ENCODE results near the gene IFT25.

Gene IFT25

DNA sequence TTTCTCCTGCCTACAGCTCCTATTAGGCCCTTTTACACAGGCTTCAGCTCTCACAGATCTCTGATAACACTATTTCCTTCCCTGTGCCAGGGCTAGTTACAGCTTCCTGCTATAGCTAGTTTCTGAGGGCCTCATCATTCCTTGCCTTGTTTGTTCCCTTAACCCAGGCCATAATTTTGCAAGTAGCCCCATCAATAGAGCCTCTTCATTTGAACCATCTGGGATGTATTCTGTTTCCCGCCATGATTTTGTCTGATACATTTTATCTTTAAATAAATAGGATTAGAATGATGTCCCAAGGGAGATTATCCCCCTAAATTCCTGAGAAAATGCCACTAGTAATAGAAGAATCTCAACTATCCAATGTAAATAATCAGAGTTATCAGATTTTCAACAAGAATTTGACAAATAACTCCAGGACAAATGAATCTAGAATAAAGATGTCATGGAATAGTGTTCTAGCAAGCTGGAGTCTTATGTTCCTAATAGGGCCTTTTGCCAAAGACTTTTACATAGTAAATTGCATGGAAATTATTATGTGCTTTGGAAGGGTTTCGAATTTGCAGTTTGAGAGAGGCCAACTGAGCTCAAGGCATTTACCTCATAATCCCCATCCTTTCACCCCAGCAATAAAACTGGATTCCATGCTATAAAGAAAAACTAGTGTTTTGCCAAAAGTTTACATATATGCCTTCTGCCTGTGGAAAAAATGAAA is 16.1 kb downstream of the IFT25 start:
- DNase-seq (ENCODE audit: low read depth, low spot score), result no peak

DNA sequence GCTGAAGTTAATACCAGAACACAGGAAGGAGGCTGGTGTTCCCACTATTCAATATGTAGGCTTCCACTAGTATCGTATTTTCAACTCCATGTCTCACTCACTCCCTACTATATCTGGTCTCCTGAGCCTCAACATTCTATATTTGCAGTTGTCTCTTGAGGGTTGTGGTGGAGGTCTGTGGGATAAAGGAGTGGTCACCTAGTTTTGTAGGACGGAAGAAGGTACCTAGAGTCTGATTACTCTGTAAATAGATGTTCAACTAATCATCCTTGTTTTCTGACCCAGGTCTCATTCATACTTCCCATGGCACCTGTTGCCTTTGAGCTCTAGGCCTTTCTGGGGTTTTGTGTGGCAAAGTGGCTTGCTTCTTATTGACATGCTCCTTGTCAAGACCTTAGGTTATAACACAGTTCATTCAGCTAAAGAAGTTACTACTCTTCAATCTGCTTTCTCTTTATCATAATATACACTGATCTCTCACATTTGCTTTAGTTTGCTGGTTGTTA is 18.1 kb downstream of the IFT25 start:
- DNase-seq (ENCODE audit: low read depth, low spot score), result no peak

DNA sequence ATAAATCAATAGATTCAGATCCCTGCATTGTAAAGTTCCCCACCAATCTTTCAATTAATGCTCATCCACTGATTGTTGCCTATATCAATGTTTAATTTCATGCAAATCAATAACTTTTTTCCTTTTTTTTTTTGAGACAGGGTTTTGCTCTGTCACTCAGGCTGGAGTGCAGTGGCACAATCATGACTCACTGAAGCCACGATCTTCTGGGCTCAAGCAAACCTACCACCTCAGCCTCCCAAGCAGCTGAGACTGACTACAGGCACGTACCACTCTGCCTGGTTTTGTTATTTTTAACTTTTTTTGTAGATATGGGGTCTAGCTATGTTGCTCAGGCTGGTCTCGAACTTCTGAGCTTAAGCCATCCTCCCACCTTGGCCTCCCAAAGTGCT is 25.8 kb downstream of the IFT25 start:
- DNase-seq (ENCODE audit: low read depth, low spot score), result no peak

DNA sequence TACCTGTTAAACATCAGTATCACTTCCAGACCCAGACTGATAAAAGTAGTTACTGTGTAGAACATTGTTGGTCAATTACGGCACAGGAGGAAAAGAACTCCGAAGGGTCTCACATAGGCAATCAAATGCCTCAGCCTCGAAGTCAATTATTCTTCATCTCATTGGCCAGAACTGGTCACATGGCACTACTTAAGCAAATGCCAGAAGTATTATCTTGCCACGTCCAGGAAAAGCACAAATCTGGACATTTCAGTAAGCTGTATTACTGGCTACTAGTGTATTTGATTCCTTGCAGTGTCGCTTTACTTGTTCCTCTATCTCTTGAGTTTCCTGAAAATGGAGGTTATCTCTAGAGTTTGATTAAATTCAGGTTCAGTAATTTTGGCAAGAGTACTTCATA is 27.2 kb downstream of the IFT25 start:
- DNase-seq (ENCODE audit: low read depth, low spot score), result no peak

DNA sequence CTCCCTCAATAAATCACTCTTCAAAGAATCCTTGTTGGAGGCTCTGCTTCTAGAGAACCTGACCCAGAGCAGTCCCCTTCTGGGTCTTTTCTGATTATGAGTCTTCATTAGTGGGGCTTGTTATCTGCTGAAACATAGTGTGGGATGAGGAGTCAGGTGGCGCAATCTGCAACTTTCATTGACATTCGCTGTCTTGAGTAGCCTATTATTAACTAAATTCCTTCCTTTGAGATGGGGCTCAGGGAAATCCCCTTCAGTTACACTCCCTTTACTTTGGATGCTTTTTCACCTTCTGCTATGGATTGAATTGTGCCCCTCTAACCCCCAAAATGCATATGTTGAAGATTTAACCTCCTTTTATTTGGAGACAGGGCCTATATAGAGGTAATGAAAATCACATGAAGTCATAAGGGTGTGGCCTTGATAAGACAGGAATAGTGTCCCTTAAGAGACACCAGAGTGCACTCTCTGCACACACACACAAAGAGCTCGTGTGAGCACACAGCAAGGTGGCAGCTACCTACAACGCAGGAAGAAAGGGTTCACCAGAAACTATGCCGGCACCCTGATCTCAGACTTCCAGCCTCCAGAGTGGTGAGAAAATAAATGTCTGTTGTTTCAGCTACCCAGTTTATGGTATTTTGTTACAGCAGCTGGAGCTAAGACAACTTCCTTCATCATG is 32.0 kb downstream of the IFT25 start:
- DNase-seq (ENCODE audit: low read depth, low spot score), result no peak

GRCh38 chr1:53911442-53911841 is 34.1 kb downstream of the IFT25 start:
- no peak for DNase-seq (ENCODE audit: low read depth, low spot score)

DNA sequence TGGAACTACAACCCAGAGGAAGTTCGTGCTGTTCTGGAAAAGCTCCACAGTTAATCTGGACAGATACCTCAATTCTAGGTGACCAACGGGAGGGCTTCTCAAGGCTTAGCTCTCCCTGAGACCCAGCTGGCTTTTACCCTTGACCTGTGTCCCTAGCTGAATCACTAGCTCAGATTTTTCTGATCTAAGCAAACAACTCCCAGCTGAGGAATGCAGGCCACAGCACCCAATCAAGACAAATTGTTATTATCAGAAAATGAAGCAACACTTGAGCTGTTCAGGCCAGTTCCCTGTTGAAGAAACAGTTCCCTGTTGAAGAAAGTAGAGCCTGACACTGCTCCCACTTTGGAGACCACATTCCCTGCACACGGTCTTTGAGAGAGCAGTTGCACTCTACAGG is 35.6 kb downstream of the IFT25 start:
- DNase-seq (ENCODE audit: low read depth, low spot score), result no peak

GRCh38 chr1:53906121-53906520 is 39.4 kb downstream of the IFT25 start:
- no peak for DNase-seq (ENCODE audit: low read depth, low spot score)

- no peak for DNase-seq (ENCODE audit: low read depth, low spot score)
Observed at GRCh38 chr1:53905509-53905908, 40.0 kb downstream of the IFT25 start.

- DNase-seq (ENCODE audit: low read depth, low spot score), result no peak
Observed at GRCh38 chr1:53902235-53903138, 43.0 kb downstream of the IFT25 start.

DNA sequence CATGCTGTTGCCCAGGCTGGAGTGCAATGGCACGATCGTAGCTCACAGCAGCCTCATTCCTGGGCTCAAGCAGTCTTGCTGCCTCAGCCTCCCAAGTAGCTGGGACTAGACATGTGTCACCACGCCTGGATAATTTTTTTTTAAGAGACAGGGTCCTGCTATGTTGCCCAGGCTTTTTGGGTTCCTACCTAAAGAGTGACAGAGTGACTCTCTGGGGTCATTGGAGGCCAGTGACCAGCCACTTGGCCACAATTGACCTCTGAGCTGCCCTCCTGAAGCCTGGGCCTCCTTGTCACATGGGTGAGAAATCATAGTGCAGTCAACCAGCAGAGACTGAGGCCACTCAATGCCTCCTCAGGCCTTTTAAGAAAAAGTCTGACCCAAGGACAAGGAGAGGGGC is 45.8 kb downstream of the IFT25 start:
- no peak for DNase-seq (ENCODE audit: low read depth, low spot score)

GRCh38 chr1:53899206-53899628 is 46.3 kb downstream of the IFT25 start:
- no peak for DNase-seq (ENCODE audit: low read depth, low spot score)

- DNase-seq (ENCODE audit: low read depth, low spot score), result no peak
Observed at GRCh38 chr1:53896635-53897229, 48.8 kb downstream of the IFT25 start.

- DNase-seq (ENCODE audit: low read depth, low spot score), result no peak
Observed at GRCh38 chr1:53895421-53895820, 50.1 kb downstream of the IFT25 start.

DNA sequence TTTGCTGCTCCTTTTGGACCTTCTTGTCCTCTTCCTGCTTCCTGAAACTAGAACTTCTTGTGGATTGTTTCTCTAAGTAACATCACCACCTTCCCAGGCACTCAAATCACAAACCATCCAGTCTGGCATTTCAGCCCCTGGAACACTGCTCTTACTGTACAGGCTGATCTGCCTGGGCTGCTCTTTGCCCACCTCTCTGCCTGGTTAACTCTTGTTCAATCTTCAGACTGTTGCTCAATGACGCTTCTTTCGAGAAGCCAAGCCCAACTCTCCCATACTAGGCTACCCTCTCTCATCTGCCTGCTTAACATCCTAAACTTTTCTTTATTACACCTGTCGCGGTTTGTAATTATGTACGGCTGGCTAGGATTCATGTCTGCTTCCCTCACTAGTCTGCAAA is 50.9 kb downstream of the IFT25 start:
- no peak for DNase-seq (ENCODE audit: low read depth, low spot score)

DNA sequence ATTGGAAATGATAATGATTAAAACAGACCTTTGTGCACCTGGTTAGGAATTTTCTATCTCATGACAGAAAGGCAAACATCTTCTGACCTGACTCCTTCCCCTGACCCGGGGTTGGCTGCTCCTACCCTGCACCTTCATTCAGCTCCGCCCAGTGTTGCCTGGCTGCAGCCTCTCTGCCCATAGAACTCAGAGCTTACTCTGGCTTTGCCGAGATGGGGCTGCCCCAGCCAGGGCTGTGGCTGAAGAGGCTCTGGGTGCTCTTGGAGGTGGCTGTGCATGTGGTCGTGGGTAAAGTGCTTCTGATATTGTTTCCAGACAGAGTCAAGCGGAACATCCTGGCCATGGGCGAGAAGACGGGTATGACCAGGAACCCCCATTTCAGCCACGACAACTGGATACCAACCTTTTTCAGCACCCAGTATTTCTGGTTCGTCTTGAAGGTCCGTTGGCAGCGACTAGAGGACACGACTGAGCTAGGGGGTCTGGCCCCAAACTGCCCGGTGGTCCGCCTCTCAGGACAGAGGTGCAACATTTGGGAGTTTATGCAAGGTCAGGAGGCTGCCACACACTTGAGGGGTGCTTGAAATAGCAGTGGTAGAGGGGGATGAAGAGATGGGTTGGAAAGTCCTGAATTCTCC is 51.4 kb downstream of the IFT25 start, which contains the start of gene DIO1:
TSS of gene DIO1 (plus strand) at position 189 of the 638 bp plus-strand sequence. CDS start at position 213, 24 bp downstream.
- DNase-seq (ENCODE audit: low read depth, low spot score), result no peak

- DNase-seq (ENCODE audit: low read depth, low spot score), result no peak
Observed at GRCh38 chr1:53892911-53893310, 52.6 kb downstream of the IFT25 start.

GRCh38 chr1:53891678-53892077 is 53.8 kb downstream of the IFT25 start:
- DNase-seq (ENCODE audit: low read depth, low spot score), result no peak

GRCh38 chr1:53891018-53891417 is 54.5 kb downstream of the IFT25 start:
- DNase-seq (ENCODE audit: low read depth, low spot score), result no peak

GRCh38 chr1:53890522-53890941 is 55.0 kb downstream of the IFT25 start:
- DNase-seq (ENCODE audit: low read depth, low spot score), result no peak
